Activated naive CD4-positive, alpha-beta T cell treated with Interleukin-2 at 50 U/mL for 16 hours (primary cell): ENCODE measurements around the gene PTPRC.
"Not testable (repeated sequence)": the region's sequence is repeated elsewhere in the genome, so short reads cannot be mapped to it uniquely, and the experiment has no call there.

ENCODE experiments used
- DNase-seq: peaks from one replicate; pipeline ENCODE4 v3.0.0-alpha.2; 2020

Gene PTPRC

GRCh38 chr1:198638894-198639635 lies at the start of gene PTPRC:
PTPRC (plus strand) TSS chr1:198639040; CDS start chr1:198639269, 229 bp downstream.
- DNase-seq = no peak

- DNase-seq = no peak
These were observed 48.4 kb upstream of the PTPRC start for GRCh38 chr1:198590454-198590853.

- no peak for DNase-seq
These were observed 43.1 kb upstream of the PTPRC start for GRCh38 chr1:198595765-198596164.

GRCh38 chr1:198597690-198598430 lies 41.0 kb upstream of the PTPRC start:
- DNase-seq = no peak

GRCh38 chr1:198598796-198599321 lies 40.0 kb upstream of the PTPRC start:
- no peak for DNase-seq

- no peak for DNase-seq
These were observed 39.1 kb upstream of the PTPRC start for GRCh38 chr1:198599749-198600148.

- no peak for DNase-seq
These were observed 37.9 kb upstream of the PTPRC start for GRCh38 chr1:198600906-198601305.

- not testable (repeated sequence) for DNase-seq
These were observed 37.5 kb upstream of the PTPRC start for GRCh38 chr1:198601310-198601709.

- peak; percentile 40 for DNase-seq
These were observed 36.6 kb upstream of the PTPRC start for GRCh38 chr1:198601936-198602889.

GRCh38 chr1:198604975-198605374 lies 33.9 kb upstream of the PTPRC start:
- DNase-seq = no peak

- DNase-seq = no peak
These were observed 33.4 kb upstream of the PTPRC start for GRCh38 chr1:198605406-198605805.

- DNase-seq = no peak
These were observed 32.8 kb upstream of the PTPRC start for GRCh38 chr1:198606020-198606438.

GRCh38 chr1:198607714-198608113 lies 31.1 kb upstream of the PTPRC start:
- DNase-seq = no peak

- no peak for DNase-seq
These were observed 28.5 kb upstream of the PTPRC start for GRCh38 chr1:198610362-198610761.

- no peak for DNase-seq
These were observed 27.6 kb upstream of the PTPRC start for GRCh38 chr1:198611219-198611618.

GRCh38 chr1:198612471-198613260 lies 26.2 kb upstream of the PTPRC start:
- DNase-seq = no peak

GRCh38 chr1:198617406-198617805 lies 21.4 kb upstream of the PTPRC start:
- no peak for DNase-seq

GRCh38 chr1:198619375-198620140 lies 19.3 kb upstream of the PTPRC start:
- peak; percentile 43 for DNase-seq

GRCh38 chr1:198620218-198620617 lies 18.6 kb upstream of the PTPRC start:
- DNase-seq = no peak

- DNase-seq = peak; percentile 63
These were observed 17.7 kb upstream of the PTPRC start for GRCh38 chr1:198620951-198621824.
